Stomach (tissue), 9 donors: ENCODE results near the gene SLC16A7. TPM values are rescaled to one million over a fixed set of nuclear protein-coding genes. Genes with fewer than 3 reads are reported as not detected.

Source experiments
- DNase-seq, 2 donors: peaks; one replicate each; pipeline versions ENCODE4 v3.0.0 to v3.0.0-alpha.2; 2013 to 2019
- H3K27ac ChIP-seq, 5 donors: fragments of 200-600 bp in 4 of 5; sonication (generic) in 4 of 5; one replicate each; pipeline ENCODE4 v1.5.1; 2013 to 2019; ENCODE audit warnings: mild to moderate bottlenecking in 1 of 5, moderate library complexity in 1 of 5
- H3K27me3 ChIP-seq, 3 donors: fragments of 200-600 bp; sonication (generic); one replicate each; pipeline ENCODE4 v1.5.1; 2017 to 2019; ENCODE audit warnings: mixed run types in 1 of 3
- H3K36me3 ChIP-seq, 4 donors: fragments of 200-600 bp; sonication (generic); 1 replicate in 3 of 4; 2 replicates in 1 of 4; pipeline ENCODE4 v1.5.1; 2016 to 2019
- H3K4me1 ChIP-seq, 4 donors: fragments of 200-600 bp; sonication (generic); one replicate each; pipeline ENCODE4 v1.5.1; 2016 to 2019
- H3K4me3 ChIP-seq, 4 donors: fragments of 200-600 bp; sonication (generic) in 3 of 4; one replicate each; pipeline ENCODE4 v1.5.1; 2016 to 2019; ENCODE audit warnings: mild to moderate bottlenecking in 1 of 4
- H3K9me3 ChIP-seq, 4 donors: fragments of 200-600 bp; sonication (generic); one replicate each; pipeline ENCODE4 v1.5.1; 2016 to 2019
- CTCF ChIP-seq, 7 experiments: fragments of 450-650 bp in 4 of 7; fragments of 200-600 bp in 3 of 7; sonication (generic) in 3 of 7; IDR thresholded peaks; one replicate each; pipeline ENCODE4 v1.5.1; 2016 to 2019; ENCODE audit warnings: antibody characterized with exemption in 7 of 7, control low read depth in 2 of 7, mild to moderate bottlenecking in 1 of 7
- EP300 ChIP-seq: sonication (generic); formaldehyde crosslinking; IDR thresholded peaks from one replicate; pipeline ENCODE4 v1.6.1; 2017; ENCODE audit warnings: antibody characterized with exemption
- POLR2A ChIP-seq, 4 donors: fragments of 450-650 bp; IDR thresholded peaks; one replicate each; pipeline ENCODE4 v1.6.1; 2016; ENCODE audit warnings: antibody characterized with exemption in 4 of 4, control low read depth in 2 of 4, mild to moderate bottlenecking in 1 of 4, moderate library complexity in 1 of 4
- POLR2AphosphoS5 ChIP-seq, 3 donors: sonication (generic); formaldehyde crosslinking; IDR thresholded peaks; one replicate each; pipeline ENCODE4 v1.6.1; 2016; ENCODE audit warnings: antibody characterized with exemption in 3 of 3
- WGBS, 5 donors: extraction: QIAGEN DNeasy Blood & Tissue Kit in 3 of 5; methylation state at CpG; one replicate each; pipeline versions ENCODE4 v1.1.5 to v1.1.7; 2013 to 2018; 5-methylcytosine and 5-hydroxymethylcytosine counted together
- intact Hi-C: fragments of 100-400 bp; cut with DNase I; formaldehyde crosslinking; loops from one replicate; pipeline ENCODE4 v1.15.1; 2023; ENCODE audit warnings: low total_unique reads
- polyA plus RNA-seq, 3 donors: library from polyadenylated mRNA; stranded (reverse); fragments of 200-250 nt; gene quantifications; one replicate each; pipeline ENCODE4 v1.2.3, GENCODE V29; 2013
- total RNA-seq, 5 donors: library from RNA; depleted of rRNA; stranded (reverse); fragments of >200 nt; gene quantifications; one replicate each; pipeline versions ENCODE4 v1.1.0 to v1.2.3, GENCODE V29; 2014 to 2016
- donor health status: healthy with polysubstance abuse.
- donor health status: Bipolar disorder and iron deficiency.
- donor health status: healthy.

Gene SLC16A7
- total and polyA plus RNA-seq, 8 donors: 1.8 to 150 (median 10.3) TPM

- Histone ChIP-seq H3K9me3 (no peaks in the 10 kb centered on the region), H3K4me3 (no peak overlapping the region), H3K36me3 (no peaks in the 10 kb centered on the region), H3K27me3 (no peaks in the 10 kb centered on the region), H3K4me1 (peaks cover 0 to 25% (median 2%) of the 10 kb centered on the region in 4 donors), H3K27ac (no peak overlapping the region)
- TF ChIP-seq CTCF (IDR thresholded peaks at IDR 0.05): no peak
- no peak for TF ChIP-seq POLR2A (IDR thresholded peaks at IDR 0.05)
- no peak for TF ChIP-seq POLR2AphosphoS5 (IDR thresholded peaks at IDR 0.05)
- TF ChIP-seq EP300: no peak
- DNase-seq: no peak
- 90 to 98% (median 94%) methylated on average over 2 of the region's 2 CpGs for WGBS, 5 donors
- intact Hi-C loops: no loop called here
Measured at GRCh38 chr12:59715434-59715833, 119.6 kb downstream of the SLC16A7 start.

GRCh38 chr12:59716043-59716442 lies 120.2 kb downstream of the SLC16A7 start:
- no peak overlapping the region for H3K4me3 ChIP-seq
- H3K9me3 ChIP-seq: no peaks in the 10 kb centered on the region
- 84 to 95% (median 88%) methylated on average over 4 of the region's 4 CpGs for WGBS, 5 donors
- intact Hi-C loops: no loop called here
- DNase-seq: no peak
- TF ChIP-seq POLR2AphosphoS5 (IDR thresholded peaks at IDR 0.05) (no peak), POLR2A (IDR thresholded peaks at IDR 0.05) (no peak), CTCF (IDR thresholded peaks at IDR 0.05) (no peak), EP300 (no peak)
- H3K4me1 ChIP-seq: peaks cover 0 to 25% (median 2%) of the 10 kb centered on the region in 4 donors
- no peaks in the 10 kb centered on the region for H3K27me3 ChIP-seq
- no peak overlapping the region for H3K27ac ChIP-seq
- no peaks in the 10 kb centered on the region for H3K36me3 ChIP-seq

- no peaks in the 10 kb centered on the region for H3K27me3 ChIP-seq
- 32 to 53% (median 38%) methylated on average over 2 of the region's 2 CpGs for WGBS, 5 donors
- no peak overlapping the region for H3K4me3 ChIP-seq
- no peaks in the 10 kb centered on the region for H3K9me3 ChIP-seq
- TF ChIP-seq CTCF (IDR thresholded peaks at IDR 0.05): no peak
- no peak for TF ChIP-seq EP300
- no peak for TF ChIP-seq POLR2AphosphoS5 (IDR thresholded peaks at IDR 0.05)
- no peak for TF ChIP-seq POLR2A (IDR thresholded peaks at IDR 0.05)
- DNase-seq: no peak
- intact Hi-C loops: no loop called here
- no peak overlapping the region for H3K27ac ChIP-seq
- no peaks in the 10 kb centered on the region for H3K36me3 ChIP-seq
- H3K4me1 ChIP-seq: peaks cover 0 to 25% (median 2%) of the 10 kb centered on the region in 4 donors
Measured at GRCh38 chr12:59717436-59717835, 121.6 kb downstream of the SLC16A7 start.

GRCh38 chr12:59719701-59720100 lies 123.9 kb downstream of the SLC16A7 start:
- 53 to 61% (median 59%) methylated on average over 2 of the region's 2 CpGs for WGBS, 5 donors
- TF ChIP-seq POLR2AphosphoS5 (IDR thresholded peaks at IDR 0.05) (no peak), CTCF (IDR thresholded peaks at IDR 0.05) (no peak), POLR2A (IDR thresholded peaks at IDR 0.05) (no peak), EP300 (no peak)
- no peak for DNase-seq
- Histone ChIP-seq H3K27ac (no peak overlapping the region), H3K36me3 (no peaks in the 10 kb centered on the region), H3K27me3 (no peaks in the 10 kb centered on the region), H3K4me3 (no peak overlapping the region), H3K9me3 (no peaks in the 10 kb centered on the region), H3K4me1 (peaks cover 0 to 30% (median 7%) of the 10 kb centered on the region in 4 donors)
- intact Hi-C loops: no loop called here
